ENCODE measurements around the gene TSPAN10. TPM values are rescaled to one million over a fixed set of nuclear protein-coding genes. Genes with fewer than 3 reads are reported as not detected.

Gene TSPAN10
- total and polyA plus RNA-seq, 2 experiments from 2014 or later = 5.0 to 5.8 TPM

DNA sequence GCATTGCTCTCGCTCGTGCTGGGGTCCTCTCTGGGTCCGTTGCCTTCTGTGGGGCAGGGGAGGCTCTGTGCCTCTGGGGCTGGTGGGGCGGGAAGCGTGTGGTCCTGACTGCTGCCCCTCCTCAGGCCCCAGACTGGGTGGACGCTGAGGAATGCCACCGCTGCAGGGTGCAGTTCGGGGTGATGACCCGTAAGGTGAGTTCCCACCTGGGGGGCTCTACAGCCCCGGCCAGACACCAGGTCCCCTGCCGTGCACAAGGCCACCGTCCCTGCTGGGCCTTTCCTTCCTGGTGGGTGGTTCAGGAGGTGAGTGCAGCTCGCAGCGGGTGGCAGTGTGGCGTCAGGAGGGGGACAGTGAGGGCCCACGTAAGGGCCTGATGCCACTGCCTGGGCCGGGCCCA lies 53.6 kb downstream of the TSPAN10 start:
- TF ChIP-seq, protein P1, sequence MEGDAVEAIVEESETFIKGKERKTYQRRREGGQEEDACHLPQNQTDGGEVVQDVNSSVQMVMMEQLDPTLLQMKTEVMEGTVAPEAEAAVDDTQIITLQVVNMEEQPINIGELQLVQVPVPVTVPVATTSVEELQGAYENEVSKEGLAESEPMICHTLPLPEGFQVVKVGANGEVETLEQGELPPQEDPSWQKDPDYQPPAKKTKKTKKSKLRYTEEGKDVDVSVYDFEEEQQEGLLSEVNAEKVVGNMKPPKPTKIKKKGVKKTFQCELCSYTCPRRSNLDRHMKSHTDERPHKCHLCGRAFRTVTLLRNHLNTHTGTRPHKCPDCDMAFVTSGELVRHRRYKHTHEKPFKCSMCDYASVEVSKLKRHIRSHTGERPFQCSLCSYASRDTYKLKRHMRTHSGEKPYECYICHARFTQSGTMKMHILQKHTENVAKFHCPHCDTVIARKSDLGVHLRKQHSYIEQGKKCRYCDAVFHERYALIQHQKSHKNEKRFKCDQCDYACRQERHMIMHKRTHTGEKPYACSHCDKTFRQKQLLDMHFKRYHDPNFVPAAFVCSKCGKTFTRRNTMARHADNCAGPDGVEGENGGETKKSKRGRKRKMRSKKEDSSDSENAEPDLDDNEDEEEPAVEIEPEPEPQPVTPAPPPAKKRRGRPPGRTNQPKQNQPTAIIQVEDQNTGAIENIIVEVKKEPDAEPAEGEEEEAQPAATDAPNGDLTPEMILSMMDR (IDR thresholded peaks at IDR 0.05; ENCODE audit: low read depth, low read length) = no peak
- Histone ChIP-seq H3K36me3 (peaks cover 39% of the 10 kb centered on the region), H3K4me1 (ENCODE audit: low read depth) (no peaks in the 10 kb centered on the region), H3K4me3 (no peak overlapping the region), H3K27me3 (no peaks in the 10 kb centered on the region), H3K9me3 (ENCODE audit: low read depth) (no peaks in the 10 kb centered on the region), H3K27ac (no peak overlapping the region)
- DNase-seq (ENCODE audit: low read depth in 1 of 2, low spot score in 1 of 2) = no peak

DNA sequence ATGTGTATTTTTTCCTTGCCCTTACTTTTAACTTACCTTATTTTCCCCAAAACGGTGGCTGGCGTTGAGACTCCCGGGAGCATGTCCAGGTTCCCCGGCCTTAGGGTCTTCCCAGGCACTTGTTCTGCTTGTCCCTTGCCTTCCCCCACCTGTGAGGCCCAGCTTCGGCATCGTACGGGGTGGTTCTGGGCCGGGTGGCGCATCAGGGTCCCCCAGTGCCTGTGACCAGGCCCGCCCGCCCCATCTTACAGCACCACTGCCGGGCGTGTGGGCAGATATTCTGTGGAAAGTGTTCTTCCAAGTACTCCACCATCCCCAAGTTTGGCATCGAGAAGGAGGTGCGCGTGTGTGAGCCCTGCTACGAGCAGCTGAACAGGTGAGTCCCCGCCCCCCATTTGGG lies 54.2 kb downstream of the TSPAN10 start:
- TF ChIP-seq, protein P1 (IDR thresholded peaks at IDR 0.05; ENCODE audit: low read depth, low read length) = no peak
- no peaks in the 10 kb centered on the region for H3K4me1 ChIP-seq (ENCODE audit: low read depth)
- H3K27ac ChIP-seq = no peak overlapping the region
- H3K4me3 ChIP-seq = no peak overlapping the region
- no peaks in the 10 kb centered on the region for H3K27me3 ChIP-seq
- no peak for DNase-seq (ENCODE audit: low read depth in 1 of 2, low spot score in 1 of 2)
- H3K36me3 ChIP-seq = peaks cover 40% of the 10 kb centered on the region
- H3K9me3 ChIP-seq (ENCODE audit: low read depth) = no peaks in the 10 kb centered on the region

DNA sequence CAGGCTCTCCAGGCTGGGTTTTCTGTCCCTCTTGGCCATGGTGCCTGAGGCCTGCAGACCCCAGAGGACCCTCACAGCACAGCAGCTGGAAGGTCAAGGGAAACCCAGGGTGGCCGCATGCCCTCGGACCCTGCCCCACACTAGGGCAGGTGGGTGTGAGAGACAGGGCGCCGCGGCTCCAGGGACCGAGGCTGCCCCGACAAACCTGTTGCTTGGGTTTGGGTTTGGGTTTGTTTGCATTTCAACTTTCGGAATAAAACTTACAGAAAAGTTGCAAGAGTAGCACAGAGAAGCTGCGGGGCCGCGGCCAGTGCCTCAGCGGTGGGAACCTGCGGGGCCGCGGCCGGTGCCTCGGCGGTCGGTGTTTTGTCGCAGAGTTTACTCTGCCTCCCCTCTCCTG lies 54.6 kb downstream of the TSPAN10 start:
- Histone ChIP-seq H3K27me3 (no peaks in the 10 kb centered on the region), H3K27ac (no peak overlapping the region), H3K4me3 (no peak overlapping the region), H3K9me3 (ENCODE audit: low read depth) (no peaks in the 10 kb centered on the region), H3K4me1 (ENCODE audit: low read depth) (no peaks in the 10 kb centered on the region), H3K36me3 (peaks cover 40% of the 10 kb centered on the region)
- TF ChIP-seq, protein P1 (IDR thresholded peaks at IDR 0.05; ENCODE audit: low read depth, low read length) = no peak
- no peak for DNase-seq (ENCODE audit: low read depth in 1 of 2, low spot score in 1 of 2)

DNA sequence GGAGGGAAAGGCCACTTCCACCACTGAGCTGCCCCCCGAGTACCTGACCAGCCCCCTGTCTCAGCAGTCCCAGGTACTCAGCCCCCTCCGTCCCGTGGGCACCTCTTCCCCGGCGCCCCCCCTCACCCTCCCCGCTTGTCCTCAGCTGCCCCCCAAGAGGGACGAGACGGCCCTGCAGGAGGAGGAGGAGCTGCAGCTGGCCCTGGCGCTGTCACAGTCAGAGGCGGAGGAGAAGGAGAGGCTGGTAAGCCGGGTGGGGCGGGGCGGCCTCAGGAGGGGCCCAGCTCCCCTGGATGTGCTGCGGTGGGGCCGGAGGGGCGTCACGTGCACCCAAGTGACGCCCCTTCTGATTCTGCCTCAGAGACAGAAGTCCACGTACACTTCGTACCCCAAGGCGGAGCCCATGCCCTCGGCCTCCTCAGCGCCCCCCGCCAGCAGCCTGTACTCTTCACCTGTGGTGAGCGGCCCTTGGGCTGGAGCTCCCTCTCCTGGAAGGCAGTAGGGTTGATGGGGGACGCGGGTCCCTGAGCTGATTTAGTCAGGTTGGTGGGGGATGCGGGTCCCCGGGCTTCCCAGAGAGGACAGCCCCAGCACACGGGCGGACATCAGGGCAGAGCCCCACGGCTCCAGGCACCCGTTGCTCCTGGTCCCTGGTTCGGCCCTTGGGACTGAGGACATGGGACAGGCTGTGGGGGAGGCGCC lies 56.7 kb downstream of the TSPAN10 start:
- no peak overlapping the region for H3K27ac ChIP-seq
- H3K9me3 ChIP-seq (ENCODE audit: low read depth) = no peaks in the 10 kb centered on the region
- H3K4me3 ChIP-seq = no peak overlapping the region
- H3K4me1 ChIP-seq (ENCODE audit: low read depth) = no peaks in the 10 kb centered on the region
- DNase-seq (ENCODE audit: low read depth in 1 of 2, low spot score in 1 of 2) = no peak
- H3K36me3 ChIP-seq = peaks cover 37% of the 10 kb centered on the region
- H3K27me3 ChIP-seq = no peaks in the 10 kb centered on the region
- TF ChIP-seq, protein P1 (IDR thresholded peaks at IDR 0.05; ENCODE audit: low read depth, low read length) = no peak

DNA sequence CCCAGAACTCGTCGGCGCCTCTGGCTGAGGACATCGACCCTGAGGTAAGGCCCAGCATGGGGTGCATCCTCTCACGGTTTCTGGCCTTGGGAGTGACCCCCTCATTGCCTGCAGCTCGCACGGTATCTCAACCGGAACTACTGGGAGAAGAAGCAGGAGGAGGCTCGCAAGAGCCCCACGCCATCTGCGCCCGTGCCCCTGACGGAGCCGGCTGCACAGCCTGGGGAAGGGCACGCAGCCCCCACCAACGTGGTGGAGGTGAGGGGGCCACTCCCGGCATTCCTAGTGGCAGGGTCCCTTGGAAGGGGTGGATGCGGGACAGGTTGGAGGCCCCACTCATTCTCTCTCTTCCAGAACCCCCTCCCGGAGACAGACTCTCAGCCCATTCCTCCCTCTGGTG lies 57.8 kb downstream of the TSPAN10 start:
- Histone ChIP-seq H3K9me3 (ENCODE audit: low read depth) (no peaks in the 10 kb centered on the region), H3K4me1 (ENCODE audit: low read depth) (no peaks in the 10 kb centered on the region), H3K27me3 (no peaks in the 10 kb centered on the region), H3K4me3 (no peak overlapping the region), H3K27ac (no peak overlapping the region), H3K36me3 (peaks cover 28% of the 10 kb centered on the region)
- TF ChIP-seq, protein P1 (IDR thresholded peaks at IDR 0.05; ENCODE audit: low read depth, low read length) = no peak
- DNase-seq (ENCODE audit: low read depth in 1 of 2, low spot score in 1 of 2) = no peak
